RWPE2 (cell line): ENCODE data around the gene USP50.
"Not testable (repeated sequence)": the region's sequence is repeated elsewhere in the genome, so short reads cannot be mapped to it uniquely, and the experiment has no call there.

ENCODE experiments used
- ATAC-seq: fragments of 200-7000 bp; cut with Tn5 transposase; 3 replicates; pipeline ENCODE4 v1.9.1; 2021; ENCODE audit warnings: low read depth
- DNase-seq: peaks from one replicate; pipeline ENCODE4 v3.0.0-alpha.2; 2020; ENCODE audit warnings: low spot score
- H3K27ac ChIP-seq: fragments of 450-650 bp; 2 replicates; pipeline ENCODE4 v1.5.1; 2017; ENCODE audit warnings: mild to moderate bottlenecking; ENCODE audit not compliant: poor library complexity, severe bottlenecking
- H3K27me3 ChIP-seq: fragments of 250-450 bp; sonication (Bioruptor Pico); 2 replicates; pipeline ENCODE4 v1.5.1; 2021; ENCODE audit warnings: mild to moderate bottlenecking, moderate library complexity; ENCODE audit not compliant: insufficient read depth, poor library complexity, severe bottlenecking
- H3K36me3 ChIP-seq: fragments of 250-450 bp; sonication (Bioruptor Pico); 2 replicates; pipeline ENCODE4 v1.5.1; 2020; ENCODE audit warnings: low read depth, mild to moderate bottlenecking, moderate library complexity
- H3K4me1 ChIP-seq: fragments of 250-450 bp; sonication (Bioruptor Pico); 2 replicates; pipeline ENCODE4 v1.5.1; 2021; ENCODE audit warnings: mild to moderate bottlenecking, moderate library complexity; ENCODE audit not compliant: insufficient read depth, poor library complexity, severe bottlenecking
- H3K4me3 ChIP-seq: fragments of 250-450 bp; sonication (Bioruptor Pico); 2 replicates; pipeline ENCODE4 v1.5.1; 2021; ENCODE audit warnings: mild to moderate bottlenecking, moderate library complexity; ENCODE audit not compliant: severe bottlenecking
- H3K9me3 ChIP-seq: fragments of 250-450 bp; sonication (Bioruptor Pico); 2 replicates; pipeline ENCODE4 v1.5.1; 2021; ENCODE audit warnings: mild to moderate bottlenecking, moderate library complexity; ENCODE audit not compliant: severe bottlenecking
- TF ChIP-seq, protein P1 (sequence below): fragments of 450-650 bp; IDR thresholded peaks from one replicate; pipeline ENCODE4 v1.5.1; 2017; ENCODE audit warnings: mild to moderate bottlenecking, moderate library complexity; ENCODE audit not compliant: poor library complexity, severe bottlenecking

The USP50 gene

DNA sequence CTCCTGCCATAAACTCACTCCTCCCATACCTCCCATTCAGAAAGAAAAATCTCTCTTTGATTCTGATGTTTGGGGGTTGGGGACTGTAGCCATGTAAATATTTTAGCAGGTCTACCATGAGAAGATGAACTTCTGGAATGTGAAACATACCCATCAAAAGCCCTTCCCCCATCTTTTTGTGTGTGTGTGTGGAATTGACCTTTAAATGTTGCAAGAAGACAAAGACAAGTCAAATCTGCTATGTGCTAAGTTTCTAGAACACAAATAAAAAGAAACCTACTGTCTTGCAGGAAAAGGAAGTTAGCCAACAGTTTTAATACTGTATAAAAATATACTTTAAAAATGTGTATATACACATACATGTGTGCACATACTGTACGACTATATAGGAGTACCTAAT is 29.7 kb upstream of the USP50 start:
- H3K27me3 ChIP-seq, result no peaks in the 10 kb centered on the region
- DNase-seq (no peak), ATAC-seq (no peak)
- no peak overlapping the region for H3K27ac ChIP-seq
- H3K36me3 ChIP-seq, result peaks cover 100% of the 10 kb centered on the region
- TF ChIP-seq, protein P1, sequence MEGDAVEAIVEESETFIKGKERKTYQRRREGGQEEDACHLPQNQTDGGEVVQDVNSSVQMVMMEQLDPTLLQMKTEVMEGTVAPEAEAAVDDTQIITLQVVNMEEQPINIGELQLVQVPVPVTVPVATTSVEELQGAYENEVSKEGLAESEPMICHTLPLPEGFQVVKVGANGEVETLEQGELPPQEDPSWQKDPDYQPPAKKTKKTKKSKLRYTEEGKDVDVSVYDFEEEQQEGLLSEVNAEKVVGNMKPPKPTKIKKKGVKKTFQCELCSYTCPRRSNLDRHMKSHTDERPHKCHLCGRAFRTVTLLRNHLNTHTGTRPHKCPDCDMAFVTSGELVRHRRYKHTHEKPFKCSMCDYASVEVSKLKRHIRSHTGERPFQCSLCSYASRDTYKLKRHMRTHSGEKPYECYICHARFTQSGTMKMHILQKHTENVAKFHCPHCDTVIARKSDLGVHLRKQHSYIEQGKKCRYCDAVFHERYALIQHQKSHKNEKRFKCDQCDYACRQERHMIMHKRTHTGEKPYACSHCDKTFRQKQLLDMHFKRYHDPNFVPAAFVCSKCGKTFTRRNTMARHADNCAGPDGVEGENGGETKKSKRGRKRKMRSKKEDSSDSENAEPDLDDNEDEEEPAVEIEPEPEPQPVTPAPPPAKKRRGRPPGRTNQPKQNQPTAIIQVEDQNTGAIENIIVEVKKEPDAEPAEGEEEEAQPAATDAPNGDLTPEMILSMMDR, result no peak
- no peaks in the 10 kb centered on the region for H3K9me3 ChIP-seq
- no peaks in the 10 kb centered on the region for H3K4me1 ChIP-seq
- H3K4me3 ChIP-seq, result no peak overlapping the region

DNA sequence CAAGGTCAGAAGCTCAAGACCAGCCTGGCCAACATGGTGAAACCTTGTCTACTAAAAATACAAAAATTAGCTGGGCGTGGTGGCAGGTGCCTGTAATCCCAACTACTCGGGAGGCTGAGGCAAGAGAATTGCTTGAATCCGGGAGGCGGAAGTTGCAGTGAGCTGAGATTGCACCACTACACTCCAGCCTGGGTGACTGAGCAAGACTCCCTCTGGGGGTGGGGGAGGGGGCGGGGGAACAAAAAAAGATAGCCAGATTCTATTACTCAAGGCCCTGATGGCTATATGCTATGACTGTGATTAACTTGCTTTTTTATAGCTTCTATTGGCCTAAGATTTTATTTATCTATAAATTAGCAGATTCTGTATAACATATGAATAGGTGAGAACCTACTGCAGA is 27.4 kb upstream of the USP50 start:
- not testable (repeated sequence) for H3K9me3 ChIP-seq, H3K27ac ChIP-seq, H3K27me3 ChIP-seq, ATAC-seq, H3K4me1 ChIP-seq, DNase-seq, H3K4me3 ChIP-seq
- peaks cover 98% of the 10 kb centered on the region for H3K36me3 ChIP-seq

DNA sequence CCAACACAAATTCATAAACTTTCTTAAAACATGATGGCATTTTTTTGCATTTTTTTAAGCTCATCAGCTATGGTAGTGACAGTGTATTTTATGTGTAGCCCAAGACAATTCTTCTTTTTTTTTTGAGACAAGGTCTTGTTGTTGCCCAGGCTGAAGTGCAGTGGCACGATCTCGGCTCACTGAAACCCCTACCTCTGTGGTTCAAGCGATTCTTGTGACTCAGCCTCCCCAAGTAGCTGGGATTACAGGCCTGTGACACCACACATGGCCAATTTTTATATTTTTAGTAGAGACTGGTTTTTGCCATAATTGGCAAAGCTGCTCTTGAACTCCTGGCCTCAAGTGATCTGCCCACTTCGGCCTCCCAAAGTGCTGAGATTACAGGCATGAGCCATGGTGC is 17.3 kb upstream of the USP50 start:
- Histone ChIP-seq H3K27me3 (no peaks in the 10 kb centered on the region), H3K9me3 (no peaks in the 10 kb centered on the region), H3K4me3 (no peak overlapping the region), H3K36me3 (peaks cover 86% of the 10 kb centered on the region), H3K4me1 (no peaks in the 10 kb centered on the region), H3K27ac (no peak overlapping the region)
- DNase-seq, result no peak
- TF ChIP-seq, protein P1, result no peak
- ATAC-seq, result no peak

DNA sequence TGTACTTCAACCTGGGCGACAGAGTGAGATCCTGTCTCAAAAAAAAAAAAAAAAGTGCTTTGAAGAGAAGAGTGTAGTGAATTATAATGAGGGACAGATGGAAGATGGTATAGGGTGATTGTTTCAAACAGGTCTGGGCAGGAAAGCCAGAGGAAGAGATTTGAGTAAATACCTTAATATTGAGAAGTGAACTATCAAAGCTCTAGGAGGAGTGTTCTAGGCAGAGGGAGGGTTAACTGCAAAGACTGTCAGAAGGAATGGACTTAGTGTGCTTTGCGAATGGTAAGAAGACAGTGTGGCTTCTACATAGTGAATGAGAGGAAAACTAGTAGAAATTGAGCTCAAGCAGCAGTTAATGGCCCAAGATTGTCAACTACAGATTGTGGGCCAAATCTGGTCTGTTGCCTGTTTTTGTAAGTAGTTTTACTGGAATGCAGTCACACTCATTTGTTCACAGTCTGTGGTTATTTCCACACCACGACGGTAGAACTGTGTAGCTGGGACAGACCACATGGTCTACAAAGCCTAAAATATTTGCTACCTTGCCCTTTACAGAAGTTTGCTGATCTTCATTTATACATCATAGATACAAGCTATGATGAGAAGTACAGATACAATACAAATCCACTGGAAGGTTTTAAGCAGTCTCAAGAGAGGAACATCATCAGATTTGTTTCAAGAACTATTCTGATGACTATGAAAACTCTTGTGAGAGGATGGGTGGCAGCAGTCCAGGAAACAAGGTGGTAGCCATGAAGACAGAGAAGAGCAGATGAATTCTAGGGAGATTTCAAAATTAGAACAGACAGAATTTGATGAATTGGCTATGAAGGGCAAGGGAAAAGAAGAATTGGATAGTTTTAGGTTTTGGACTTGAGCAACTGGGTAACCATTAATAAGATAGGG is 16.5 kb upstream of the USP50 start:
- ATAC-seq (peak; percentile 33; the same call in 2 of the 3 replicates), DNase-seq (no peak)
- Histone ChIP-seq H3K9me3 (no peaks in the 10 kb centered on the region), H3K4me3 (no peak overlapping the region), H3K27me3 (no peaks in the 10 kb centered on the region), H3K27ac (no peak overlapping the region), H3K4me1 (no peaks in the 10 kb centered on the region), H3K36me3 (peaks cover 86% of the 10 kb centered on the region)
- TF ChIP-seq, protein P1, result no peak

DNA sequence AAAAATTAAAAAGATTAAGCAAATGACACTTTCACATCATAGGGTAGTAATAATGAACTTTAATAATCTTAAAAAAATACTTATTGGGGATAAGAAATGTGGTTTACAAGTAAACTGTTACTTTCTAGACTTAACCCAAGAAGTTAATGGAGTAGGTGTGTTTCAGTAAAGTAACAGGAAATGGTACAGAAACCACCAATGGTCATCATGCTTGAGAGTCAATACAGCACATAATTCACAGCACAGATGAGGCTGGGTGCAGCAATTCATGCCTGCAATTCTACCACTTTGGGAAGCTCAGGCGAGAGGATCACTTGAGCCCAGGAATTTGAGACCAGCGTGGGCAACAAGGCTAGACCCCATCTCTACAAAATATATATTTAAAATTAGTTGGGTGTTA is 11.5 kb upstream of the USP50 start:
- no peak for DNase-seq
- TF ChIP-seq, protein P1, result no peak
- no peak overlapping the region for H3K27ac ChIP-seq
- no peaks in the 10 kb centered on the region for H3K27me3 ChIP-seq
- no peak for ATAC-seq
- H3K36me3 ChIP-seq, result peaks cover 53% of the 10 kb centered on the region
- no peaks in the 10 kb centered on the region for H3K4me1 ChIP-seq
- H3K9me3 ChIP-seq, result no peaks in the 10 kb centered on the region
- no peak overlapping the region for H3K4me3 ChIP-seq
